ENCODE results near the gene KRT20.

KRT20 gene

GRCh38 chr17:40896916-40897455 is 11.9 kb upstream of the KRT20 start:
- Histone ChIP-seq H3K36me3 (ENCODE audit: insufficient read depth, insufficient read length, low read length) (no peaks in the 10 kb centered on the region), H3K9me3 (ENCODE audit: insufficient read depth, low read length) (no peaks in the 10 kb centered on the region), H3K9ac (ENCODE audit: insufficient read length, low read depth) (no peak overlapping the region), H3K4me1 (ENCODE audit: insufficient read depth, insufficient read length) (no peaks in the 10 kb centered on the region), H3K4me3 (ENCODE audit: insufficient read length, low read depth) (no peak overlapping the region), H3K27me3 (ENCODE audit: insufficient read depth, insufficient read length) (no peaks in the 10 kb centered on the region)
- no peak for DNase-seq (ENCODE audit: low read depth, low spot score)
- TF ChIP-seq SUZ12 (IDR thresholded peaks at IDR 0.05; ENCODE audit: extremely low read depth, insufficient read depth, insufficient read length) (no peak), ZNF274 (IDR thresholded peaks at IDR 0.05; ENCODE audit: low read depth, low read length) (no peak), YY1 (IDR thresholded peaks at IDR 0.05; ENCODE audit: insufficient read depth, insufficient read length) (no peak)

GRCh38 chr17:40895106-40895730 is 10.2 kb upstream of the KRT20 start:
- Histone ChIP-seq H3K36me3 (ENCODE audit: insufficient read depth, insufficient read length, low read length) (no peaks in the 10 kb centered on the region), H3K4me1 (ENCODE audit: insufficient read depth, insufficient read length) (no peaks in the 10 kb centered on the region), H3K4me3 (ENCODE audit: insufficient read length, low read depth) (no peak overlapping the region), H3K9ac (ENCODE audit: insufficient read length, low read depth) (no peak overlapping the region), H3K9me3 (ENCODE audit: insufficient read depth, low read length) (no peaks in the 10 kb centered on the region), H3K27me3 (ENCODE audit: insufficient read depth, insufficient read length) (no peaks in the 10 kb centered on the region)
- no peak for DNase-seq (ENCODE audit: low read depth, low spot score)
- TF ChIP-seq YY1 (IDR thresholded peaks at IDR 0.05; ENCODE audit: insufficient read depth, insufficient read length) = no peak
- no peak for TF ChIP-seq SUZ12 (IDR thresholded peaks at IDR 0.05; ENCODE audit: extremely low read depth, insufficient read depth, insufficient read length)
- no peak for TF ChIP-seq ZNF274 (IDR thresholded peaks at IDR 0.05; ENCODE audit: low read depth, low read length)

GRCh38 chr17:40888196-40888720 is 3.2 kb upstream of the KRT20 start:
- Histone ChIP-seq H3K9ac (ENCODE audit: insufficient read length, low read depth) (no peak overlapping the region), H3K36me3 (ENCODE audit: insufficient read depth, insufficient read length, low read length) (no peaks in the 10 kb centered on the region), H3K4me1 (ENCODE audit: insufficient read depth, insufficient read length) (no peaks in the 10 kb centered on the region), H3K27me3 (ENCODE audit: insufficient read depth, insufficient read length) (no peaks in the 10 kb centered on the region), H3K4me3 (ENCODE audit: insufficient read length, low read depth) (no peak overlapping the region), H3K9me3 (ENCODE audit: insufficient read depth, low read length) (no peaks in the 10 kb centered on the region)
- TF ChIP-seq ZNF274 (IDR thresholded peaks at IDR 0.05; ENCODE audit: low read depth, low read length) (no peak), YY1 (IDR thresholded peaks at IDR 0.05; ENCODE audit: insufficient read depth, insufficient read length) (no peak), SUZ12 (IDR thresholded peaks at IDR 0.05; ENCODE audit: extremely low read depth, insufficient read depth, insufficient read length) (no peak)
- DNase-seq (ENCODE audit: low read depth, low spot score) = no peak

GRCh38 chr17:40886090-40886489 is 1.0 kb upstream of the KRT20 start:
- Histone ChIP-seq H3K27me3 (ENCODE audit: insufficient read depth, insufficient read length) (no peaks in the 10 kb centered on the region), H3K9ac (ENCODE audit: insufficient read length, low read depth) (no peak overlapping the region), H3K9me3 (ENCODE audit: insufficient read depth, low read length) (no peaks in the 10 kb centered on the region), H3K4me3 (ENCODE audit: insufficient read length, low read depth) (no peak overlapping the region), H3K4me1 (ENCODE audit: insufficient read depth, insufficient read length) (no peaks in the 10 kb centered on the region), H3K36me3 (ENCODE audit: insufficient read depth, insufficient read length, low read length) (no peaks in the 10 kb centered on the region)
- DNase-seq (ENCODE audit: low read depth, low spot score) = no peak
- TF ChIP-seq SUZ12 (IDR thresholded peaks at IDR 0.05; ENCODE audit: extremely low read depth, insufficient read depth, insufficient read length) (no peak), ZNF274 (IDR thresholded peaks at IDR 0.05; ENCODE audit: low read depth, low read length) (no peak), YY1 (IDR thresholded peaks at IDR 0.05; ENCODE audit: insufficient read depth, insufficient read length) (no peak)

- TF ChIP-seq ZNF274 (IDR thresholded peaks at IDR 0.05; ENCODE audit: low read depth, low read length) (no peak), YY1 (IDR thresholded peaks at IDR 0.05; ENCODE audit: insufficient read depth, insufficient read length) (no peak), SUZ12 (IDR thresholded peaks at IDR 0.05; ENCODE audit: extremely low read depth, insufficient read depth, insufficient read length) (no peak)
- Histone ChIP-seq H3K27me3 (ENCODE audit: insufficient read depth, insufficient read length) (no peaks in the 10 kb centered on the region), H3K9ac (ENCODE audit: insufficient read length, low read depth) (no peak overlapping the region), H3K4me1 (ENCODE audit: insufficient read depth, insufficient read length) (no peaks in the 10 kb centered on the region), H3K4me3 (ENCODE audit: insufficient read length, low read depth) (no peak overlapping the region), H3K9me3 (ENCODE audit: insufficient read depth, low read length) (no peaks in the 10 kb centered on the region), H3K36me3 (ENCODE audit: insufficient read depth, insufficient read length, low read length) (no peaks in the 10 kb centered on the region)
- no peak for DNase-seq (ENCODE audit: low read depth, low spot score)
Measured at GRCh38 chr17:40883626-40884334, 1.3 kb downstream of the KRT20 start.

DNA sequence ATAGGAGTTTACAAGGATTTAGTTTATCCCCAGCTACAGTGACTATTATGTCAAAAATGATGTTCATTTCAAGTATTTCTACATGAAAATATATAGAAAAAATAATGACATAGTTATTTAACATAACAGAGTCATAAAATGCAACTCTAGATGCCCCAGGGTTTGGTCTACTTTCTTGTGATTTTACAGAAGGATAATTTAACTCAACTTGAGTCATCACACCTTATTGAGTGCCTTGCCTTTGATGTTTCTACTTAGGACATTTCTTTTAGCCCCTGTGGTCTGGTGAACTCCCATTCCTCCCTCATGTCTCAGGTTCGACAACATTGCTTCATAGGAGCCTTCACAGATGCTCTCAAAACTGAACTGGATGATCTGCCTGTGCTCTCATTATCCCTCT is 2.0 kb downstream of the KRT20 start:
- no peaks in the 10 kb centered on the region for H3K9me3 ChIP-seq (ENCODE audit: insufficient read depth, low read length)
- no peaks in the 10 kb centered on the region for H3K4me1 ChIP-seq (ENCODE audit: insufficient read depth, insufficient read length)
- DNase-seq (ENCODE audit: low read depth, low spot score) = no peak
- no peak overlapping the region for H3K9ac ChIP-seq (ENCODE audit: insufficient read length, low read depth)
- TF ChIP-seq YY1 (IDR thresholded peaks at IDR 0.05; ENCODE audit: insufficient read depth, insufficient read length) (no peak), ZNF274 (IDR thresholded peaks at IDR 0.05; ENCODE audit: low read depth, low read length) (no peak), SUZ12 (IDR thresholded peaks at IDR 0.05; ENCODE audit: extremely low read depth, insufficient read depth, insufficient read length) (no peak)
- H3K36me3 ChIP-seq (ENCODE audit: insufficient read depth, insufficient read length, low read length) = no peaks in the 10 kb centered on the region
- no peak overlapping the region for H3K4me3 ChIP-seq (ENCODE audit: insufficient read length, low read depth)
- H3K27me3 ChIP-seq (ENCODE audit: insufficient read depth, insufficient read length) = no peaks in the 10 kb centered on the region

- Histone ChIP-seq H3K9me3 (ENCODE audit: insufficient read depth, low read length) (no peaks in the 10 kb centered on the region), H3K27me3 (ENCODE audit: insufficient read depth, insufficient read length) (no peaks in the 10 kb centered on the region), H3K36me3 (ENCODE audit: insufficient read depth, insufficient read length, low read length) (no peaks in the 10 kb centered on the region), H3K9ac (ENCODE audit: insufficient read length, low read depth) (no peak overlapping the region), H3K4me3 (ENCODE audit: insufficient read length, low read depth) (no peak overlapping the region), H3K4me1 (ENCODE audit: insufficient read depth, insufficient read length) (no peaks in the 10 kb centered on the region)
- no peak for TF ChIP-seq YY1 (IDR thresholded peaks at IDR 0.05; ENCODE audit: insufficient read depth, insufficient read length)
- no peak for TF ChIP-seq ZNF274 (IDR thresholded peaks at IDR 0.05; ENCODE audit: low read depth, low read length)
- no peak for TF ChIP-seq SUZ12 (IDR thresholded peaks at IDR 0.05; ENCODE audit: extremely low read depth, insufficient read depth, insufficient read length)
- DNase-seq (ENCODE audit: low read depth, low spot score) = no peak
Measured at GRCh38 chr17:40879026-40879425, 6.0 kb downstream of the KRT20 start.
